Hepatocyte (in vitro differentiated cells): ENCODE measurements around the gene MRTFA.

ENCODE experiments used
- EZH2 ChIP-seq: fragments of 200-600 bp; sonication (generic); IDR thresholded peaks from 2 replicates; pipeline ENCODE4 v1.6.1; 2016; ENCODE audit warnings: antibody characterized with exemption, mild to moderate bottlenecking, borderline replicate concordance
- EZH2phosphoT487 ChIP-seq: fragments of 200-600 bp; sonication (generic); IDR thresholded peaks from one replicate; pipeline ENCODE4 v1.6.1; 2018; ENCODE audit warnings: antibody characterized with exemption, mild to moderate bottlenecking, low read depth, moderate library complexity; ENCODE audit not compliant: unreplicated experiment, severe bottlenecking
- TF ChIP-seq, protein P1 (sequence below): fragments of 200-600 bp; sonication (generic); IDR thresholded peaks from 2 replicates; pipeline ENCODE4 v1.5.1; 2016; ENCODE audit warnings: antibody characterized with exemption, mild to moderate bottlenecking; ENCODE audit not compliant: poor library complexity

DNA sequence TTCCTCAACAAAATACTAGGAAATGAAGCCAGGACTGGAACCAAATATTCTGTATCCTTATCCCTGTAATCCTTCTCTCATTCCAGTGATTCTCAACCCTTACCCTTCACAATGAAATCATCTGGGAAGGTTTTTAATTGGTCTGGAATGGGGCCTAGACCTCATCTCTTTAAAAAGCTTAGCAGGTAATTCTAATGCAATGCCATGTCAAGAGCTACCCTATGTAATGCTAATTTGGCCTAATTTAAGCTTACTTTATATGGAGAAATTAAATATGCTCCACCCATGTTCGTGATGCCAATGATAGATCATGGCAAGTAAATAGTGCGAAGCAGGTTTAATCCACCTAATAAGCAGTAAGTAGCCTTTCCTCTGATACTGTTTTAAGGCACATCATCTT lies 164.5 kb downstream of the MRTFA start:
- TF ChIP-seq, protein P1, sequence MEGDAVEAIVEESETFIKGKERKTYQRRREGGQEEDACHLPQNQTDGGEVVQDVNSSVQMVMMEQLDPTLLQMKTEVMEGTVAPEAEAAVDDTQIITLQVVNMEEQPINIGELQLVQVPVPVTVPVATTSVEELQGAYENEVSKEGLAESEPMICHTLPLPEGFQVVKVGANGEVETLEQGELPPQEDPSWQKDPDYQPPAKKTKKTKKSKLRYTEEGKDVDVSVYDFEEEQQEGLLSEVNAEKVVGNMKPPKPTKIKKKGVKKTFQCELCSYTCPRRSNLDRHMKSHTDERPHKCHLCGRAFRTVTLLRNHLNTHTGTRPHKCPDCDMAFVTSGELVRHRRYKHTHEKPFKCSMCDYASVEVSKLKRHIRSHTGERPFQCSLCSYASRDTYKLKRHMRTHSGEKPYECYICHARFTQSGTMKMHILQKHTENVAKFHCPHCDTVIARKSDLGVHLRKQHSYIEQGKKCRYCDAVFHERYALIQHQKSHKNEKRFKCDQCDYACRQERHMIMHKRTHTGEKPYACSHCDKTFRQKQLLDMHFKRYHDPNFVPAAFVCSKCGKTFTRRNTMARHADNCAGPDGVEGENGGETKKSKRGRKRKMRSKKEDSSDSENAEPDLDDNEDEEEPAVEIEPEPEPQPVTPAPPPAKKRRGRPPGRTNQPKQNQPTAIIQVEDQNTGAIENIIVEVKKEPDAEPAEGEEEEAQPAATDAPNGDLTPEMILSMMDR: no peak
- TF ChIP-seq EZH2 (no peak), EZH2phosphoT487 (no peak)
